HCT116 (cell line): Measurements from ENCODE around the gene ELK4.

Experiments
- CTCF ChIP-seq, 3 experiments: fragments of 200-600 bp in 1 of 3; sonication (generic) in 1 of 3; IDR thresholded peaks in 2 of 3; conservative IDR thresholded peaks in 1 of 3; 2 replicates each; pipeline ENCODE4 v1.5.1; 2012 to 2017; ENCODE audit warnings: low read depth in 2 of 3, low read length in 2 of 3, antibody characterized with exemption in 1 of 3, borderline replicate concordance in 1 of 3, control low read depth in 1 of 3, mild to moderate bottlenecking in 1 of 3, mixed read lengths in 1 of 3, mixed run types in 1 of 3, moderate library complexity in 1 of 3; ENCODE audit not compliant: insufficient read depth in 1 of 3
- EZH2 ChIP-seq: fragments of 200-600 bp; sonication (generic); IDR thresholded peaks from 2 replicates; pipeline ENCODE4 v1.6.1; 2017; ENCODE audit warnings: antibody characterized with exemption, mixed run types
- EZH2phosphoT487 ChIP-seq: fragments of 200-600 bp; IDR thresholded peaks from 2 replicates; pipeline ENCODE4 v1.6.1; 2018; ENCODE audit warnings: antibody characterized with exemption, borderline replicate concordance
- FOSL1 ChIP-seq: IDR thresholded peaks from 2 replicates; pipeline ENCODE4 v1.6.1; 2012; ENCODE audit warnings: low read depth
- JUND ChIP-seq: IDR thresholded peaks from 2 replicates; pipeline ENCODE4 v1.6.1; 2012
- MAX ChIP-seq: IDR thresholded peaks from 2 replicates; pipeline ENCODE4 v1.6.1; 2012
- POLR2A ChIP-seq: IDR thresholded peaks from 2 replicates; pipeline ENCODE4 v1.7.0; 2011; ENCODE audit warnings: borderline replicate concordance; ENCODE audit not compliant: insufficient read depth, insufficient read length; ENCODE audit errors: extremely low read depth
- RAD21 ChIP-seq: IDR thresholded peaks from 2 replicates; pipeline ENCODE4 v1.6.1; 2012; ENCODE audit warnings: low read depth, mild to moderate bottlenecking
- REST ChIP-seq: IDR thresholded peaks from 2 replicates; pipeline ENCODE4 v1.6.1; 2012; ENCODE audit warnings: low read depth
- ZNF274 ChIP-seq: fragments of 200-500 bp; sonication (Bioruptor generic); IDR thresholded peaks from 2 replicates; pipeline ENCODE4 v1.6.1; 2014; ENCODE audit warnings: mild to moderate bottlenecking, low read depth, low read length, inconsistent platforms

GRCh38 chr1:205620269-205620668 is 11.5 kb downstream of the ELK4 start:
- TF ChIP-seq REST: no peak
- no peak for TF ChIP-seq POLR2A
- no peak for TF ChIP-seq CTCF (IDR thresholded peaks at IDR 0.05 in 2 of 3, conservative IDR thresholded peaks at IDR 0.05 in 1 of 3; ENCODE audit: borderline replicate concordance in 1 of 3, insufficient read depth in 1 of 3, low read depth in 2 of 3, low read length in 2 of 3)
- no peak for TF ChIP-seq JUND
- TF ChIP-seq MAX: no peak
- TF ChIP-seq EZH2: no peak
- TF ChIP-seq ZNF274: no peak
- TF ChIP-seq RAD21: no peak
- no peak for TF ChIP-seq FOSL1
- TF ChIP-seq EZH2phosphoT487: no peak
